Upper lobe of right lung (tissue), 1 donor: Measurements from ENCODE around the gene HOXC10. TPM values are rescaled to one million over a fixed set of nuclear protein-coding genes. Genes with fewer than 3 reads are reported as not detected.

Source experiments
- ATAC-seq: fragments of 200-7000 bp; cut with Tn5 transposase; one replicate; pipeline ENCODE4 v1.9.1; 2020; ENCODE audit warnings: mild to moderate bottlenecking, moderate library complexity
- DNase-seq: peaks from one replicate; pipeline ENCODE4 v3.0.0-alpha.2; 2020
- H3K27ac ChIP-seq: fragments of 200-600 bp; one replicate; pipeline ENCODE4 v1.8.0; 2022
- H3K27me3 ChIP-seq: fragments of 200-600 bp; one replicate; pipeline ENCODE4 v1.8.0; 2022; ENCODE audit warnings: mild to moderate bottlenecking
- H3K36me3 ChIP-seq: fragments of 200-600 bp; one replicate; pipeline ENCODE4 v1.8.0; 2022
- H3K4me1 ChIP-seq: fragments of 200-600 bp; one replicate; pipeline ENCODE4 v1.8.0; 2022
- H3K4me3 ChIP-seq: fragments of 200-600 bp; one replicate; pipeline ENCODE4 v1.8.0; 2022; ENCODE audit warnings: mild to moderate bottlenecking
- H3K9me3 ChIP-seq: fragments of 200-600 bp; one replicate; pipeline ENCODE4 v1.8.0; 2022
- intact Hi-C: fragments of 100-400 bp; cut with DNase I; formaldehyde crosslinking; loops from one replicate; pipeline ENCODE4 v1.11.0; 2022
- long read RNA-seq: library from polyadenylated mRNA; unstranded; transcript quantifications from one replicate; pipeline ENCODE4 v2.0.0, GENCODE V29; 2021
- total RNA-seq: library from RNA; stranded (reverse); fragmentation: NEBNext Ultra II Directional; extraction: Animal tissue kit (Norgen Biotek cat#: 25700); gene quantifications from one replicate; pipeline ENCODE4 v1.2.1, GENCODE V29; 2021
- TF ChIP-seq, protein P1 (sequence below): fragments of 200-600 bp; IDR thresholded peaks from one replicate; pipeline ENCODE4 v1.8.0; 2022; ENCODE audit warnings: antibody characterized with exemption
- donor health status: DM: no; HTN: yes; CAD: no; lungs with severe emphysema.

HOXC10 gene
- total RNA-seq, result not detected
- long read RNA-seq, result 0 reads

- ATAC-seq (peak; percentile 55), DNase-seq (peak; percentile 75)
- Histone ChIP-seq H3K4me3 (no peak within 1 kb of the TSS), H3K36me3 (no peaks in the 10 kb centered on the region), H3K9me3 (no peaks in the 10 kb centered on the region), H3K27ac (no peak within 1 kb of the TSS), H3K4me1 (peaks cover 15% of the 10 kb centered on the region), H3K27me3 (peaks cover 100% of the 10 kb centered on the region)
- intact Hi-C loops, result no loop called here
- TF ChIP-seq, protein P1, sequence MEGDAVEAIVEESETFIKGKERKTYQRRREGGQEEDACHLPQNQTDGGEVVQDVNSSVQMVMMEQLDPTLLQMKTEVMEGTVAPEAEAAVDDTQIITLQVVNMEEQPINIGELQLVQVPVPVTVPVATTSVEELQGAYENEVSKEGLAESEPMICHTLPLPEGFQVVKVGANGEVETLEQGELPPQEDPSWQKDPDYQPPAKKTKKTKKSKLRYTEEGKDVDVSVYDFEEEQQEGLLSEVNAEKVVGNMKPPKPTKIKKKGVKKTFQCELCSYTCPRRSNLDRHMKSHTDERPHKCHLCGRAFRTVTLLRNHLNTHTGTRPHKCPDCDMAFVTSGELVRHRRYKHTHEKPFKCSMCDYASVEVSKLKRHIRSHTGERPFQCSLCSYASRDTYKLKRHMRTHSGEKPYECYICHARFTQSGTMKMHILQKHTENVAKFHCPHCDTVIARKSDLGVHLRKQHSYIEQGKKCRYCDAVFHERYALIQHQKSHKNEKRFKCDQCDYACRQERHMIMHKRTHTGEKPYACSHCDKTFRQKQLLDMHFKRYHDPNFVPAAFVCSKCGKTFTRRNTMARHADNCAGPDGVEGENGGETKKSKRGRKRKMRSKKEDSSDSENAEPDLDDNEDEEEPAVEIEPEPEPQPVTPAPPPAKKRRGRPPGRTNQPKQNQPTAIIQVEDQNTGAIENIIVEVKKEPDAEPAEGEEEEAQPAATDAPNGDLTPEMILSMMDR, result peak; percentile 31
Measured at GRCh38 chr12:53984901-53985691, at the start of gene HOXC10. Gene HOXC10 (plus strand): TSS chr12:53985146. CDS start chr12:53985260, 114 bp downstream.

DNA sequence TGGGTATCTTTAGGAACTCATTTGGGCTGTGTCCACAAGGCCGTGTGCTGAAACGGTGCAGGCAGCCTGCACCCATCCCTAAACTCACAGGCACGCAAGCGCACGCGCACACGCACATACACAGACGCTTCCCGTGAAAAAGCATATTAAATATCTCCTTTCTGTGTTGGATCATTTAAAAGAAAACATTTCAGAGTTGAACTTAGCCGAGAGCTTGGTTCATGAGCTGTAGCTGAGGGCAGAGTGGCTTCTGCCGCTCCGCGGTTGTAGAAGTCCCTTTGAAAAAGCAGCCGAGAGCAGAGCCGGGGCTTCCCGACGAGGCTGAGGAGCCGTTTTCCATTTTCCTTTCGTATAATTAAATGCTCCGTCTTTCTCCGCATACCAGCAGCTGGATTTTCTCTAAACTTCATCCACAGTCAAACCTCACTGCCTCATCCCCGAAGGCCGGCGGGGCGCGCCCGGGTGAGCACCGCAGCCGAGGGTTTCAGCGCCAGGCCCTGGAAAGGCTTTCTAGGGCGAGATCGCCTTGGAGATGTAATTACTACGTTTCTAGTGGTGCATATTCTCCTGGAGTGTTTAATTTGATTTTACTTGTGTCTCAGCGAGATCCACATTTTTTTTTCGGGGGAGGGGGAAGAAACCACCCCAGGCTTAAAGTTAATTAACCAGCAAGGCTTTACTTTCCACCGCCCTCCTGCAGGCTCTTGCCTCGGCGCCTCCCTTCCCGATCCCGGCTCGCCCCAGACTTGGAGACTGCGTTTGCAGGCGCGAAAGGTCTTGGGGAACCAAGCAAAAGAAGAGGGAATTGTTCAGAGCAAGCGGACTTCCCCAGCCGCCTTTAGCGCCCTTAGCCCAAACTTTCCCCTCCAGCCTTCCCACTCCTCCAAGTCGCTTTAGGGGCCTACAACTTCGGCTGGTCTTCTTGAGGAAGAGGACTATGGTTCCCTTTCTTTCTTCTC, 49.3 kb upstream of the HOXC10 start:
- intact Hi-C loops, result no loop called here
- Histone ChIP-seq H3K9me3 (no peaks in the 10 kb centered on the region), H3K4me3 (no peak overlapping the region), H3K4me1 (peaks cover 6% of the 10 kb centered on the region), H3K27ac (no peak overlapping the region), H3K27me3 (peaks cover 100% of the 10 kb centered on the region), H3K36me3 (no peaks in the 10 kb centered on the region)
- DNase-seq, result no peak
- ATAC-seq, result no peak
- TF ChIP-seq, protein P1, result no peak

DNA sequence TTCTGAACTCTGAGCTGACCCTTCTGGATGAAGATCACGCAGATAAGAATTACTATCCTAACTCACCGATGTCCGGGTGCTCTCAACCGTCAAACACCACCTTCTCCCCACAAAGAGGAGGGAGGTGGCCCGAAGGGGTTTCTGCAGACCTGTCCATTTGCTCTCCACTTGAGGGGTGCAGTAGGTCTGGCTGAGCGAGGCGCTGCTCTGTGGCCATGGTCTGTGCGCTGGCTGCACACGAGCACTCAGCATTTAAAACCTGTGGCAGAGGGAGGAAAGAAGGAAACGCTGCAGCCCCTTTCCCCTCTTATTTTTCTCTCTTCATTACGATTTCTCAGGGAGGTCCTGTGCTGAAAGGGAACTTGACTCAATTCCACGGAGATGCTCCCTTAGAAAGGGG, 47.8 kb upstream of the HOXC10 start:
- TF ChIP-seq, protein P1, result no peak
- DNase-seq, result no peak
- no peak overlapping the region for H3K4me3 ChIP-seq
- peaks cover 6% of the 10 kb centered on the region for H3K4me1 ChIP-seq
- intact Hi-C loops, result no loop called here
- ATAC-seq, result no peak
- H3K27ac ChIP-seq, result no peak overlapping the region
- H3K36me3 ChIP-seq, result no peaks in the 10 kb centered on the region
- H3K27me3 ChIP-seq, result peaks cover 100% of the 10 kb centered on the region
- no peaks in the 10 kb centered on the region for H3K9me3 ChIP-seq

GRCh38 chr12:53937596-53938325, 47.2 kb upstream of the HOXC10 start:
- Histone ChIP-seq H3K4me1 (peaks cover 6% of the 10 kb centered on the region), H3K27me3 (peaks cover 100% of the 10 kb centered on the region), H3K9me3 (no peaks in the 10 kb centered on the region), H3K27ac (no peak overlapping the region), H3K4me3 (no peak overlapping the region), H3K36me3 (no peaks in the 10 kb centered on the region)
- TF ChIP-seq, protein P1, result no peak
- ATAC-seq (no peak), DNase-seq (no peak)
- intact Hi-C loops, result no loop called here
